Muscle of arm (tissue), 14 donors: ENCODE results near the gene ATG7. TPM values are rescaled to one million over a fixed set of nuclear protein-coding genes. Genes with fewer than 3 reads are reported as not detected.

Experiments
- DNase-seq: peaks from one replicate; pipeline ENCODE4 v3.0.0-alpha.2; 2013
- long read RNA-seq, 11 donors: transcript quantifications; one replicate each; lab custom pipeline, GENCODE V29; 2026
- polyA plus RNA-seq, 12 donors: library from polyadenylated mRNA; unstranded; fragments of 120-200 nt; gene quantifications; one replicate each; pipeline ENCODE4 v1.2.1, GENCODE V29; 2013; ENCODE audit not compliant: insufficient read length in 12 of 12

ATG7 gene, protein sequence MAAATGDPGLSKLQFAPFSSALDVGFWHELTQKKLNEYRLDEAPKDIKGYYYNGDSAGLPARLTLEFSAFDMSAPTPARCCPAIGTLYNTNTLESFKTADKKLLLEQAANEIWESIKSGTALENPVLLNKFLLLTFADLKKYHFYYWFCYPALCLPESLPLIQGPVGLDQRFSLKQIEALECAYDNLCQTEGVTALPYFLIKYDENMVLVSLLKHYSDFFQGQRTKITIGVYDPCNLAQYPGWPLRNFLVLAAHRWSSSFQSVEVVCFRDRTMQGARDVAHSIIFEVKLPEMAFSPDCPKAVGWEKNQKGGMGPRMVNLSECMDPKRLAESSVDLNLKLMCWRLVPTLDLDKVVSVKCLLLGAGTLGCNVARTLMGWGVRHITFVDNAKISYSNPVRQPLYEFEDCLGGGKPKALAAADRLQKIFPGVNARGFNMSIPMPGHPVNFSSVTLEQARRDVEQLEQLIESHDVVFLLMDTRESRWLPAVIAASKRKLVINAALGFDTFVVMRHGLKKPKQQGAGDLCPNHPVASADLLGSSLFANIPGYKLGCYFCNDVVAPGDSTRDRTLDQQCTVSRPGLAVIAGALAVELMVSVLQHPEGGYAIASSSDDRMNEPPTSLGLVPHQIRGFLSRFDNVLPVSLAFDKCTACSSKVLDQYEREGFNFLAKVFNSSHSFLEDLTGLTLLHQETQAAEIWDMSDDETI
- 10 to 100 TPM in 11 of 12 donors, not detected in 1; 11.9 to 18.8 (median 15.3) TPM for polyA plus RNA-seq
- long read RNA-seq, donor 1, partial matches to known transcripts: 0 of 1 reads
- long read RNA-seq, donor 1, other reads (novel, unspliced or antisense): 0 of 1 reads
- long read RNA-seq, donor 2, full-length matches to known transcripts: 4 of 38 reads
- long read RNA-seq, donor 2, partial matches to known transcripts: 27 of 38 reads
- long read RNA-seq, donor 2, other reads (novel, unspliced or antisense): 7 of 38 reads
- long read RNA-seq, donor 3: 0 reads
- long read RNA-seq, donor 4, full-length matches to known transcripts: 1 of 1 reads
- long read RNA-seq, donor 4, partial matches to known transcripts: 0 of 1 reads
- long read RNA-seq, donor 4, other reads (novel, unspliced or antisense): 0 of 1 reads
- long read RNA-seq, donor 5, full-length matches to known transcripts: 2 of 9 reads
- long read RNA-seq, donor 5, partial matches to known transcripts: 7 of 9 reads
- long read RNA-seq, donor 5, other reads (novel, unspliced or antisense): 0 of 9 reads
- long read RNA-seq, donor 6, full-length matches to known transcripts: 1 of 7 reads
- long read RNA-seq, donor 6, partial matches to known transcripts: 6 of 7 reads
- long read RNA-seq, donor 6, other reads (novel, unspliced or antisense): 0 of 7 reads
- long read RNA-seq, donor 7, partial matches to known transcripts: 0 of 1 reads
- long read RNA-seq, donor 7, other reads (novel, unspliced or antisense): 0 of 1 reads
- long read RNA-seq, donor 8, full-length matches to known transcripts: 3 of 8 reads
- long read RNA-seq, donor 8, partial matches to known transcripts: 5 of 8 reads
- long read RNA-seq, donor 8, other reads (novel, unspliced or antisense): 0 of 8 reads
- long read RNA-seq, donor 9, full-length matches to known transcripts: 2 of 2 reads
- long read RNA-seq, donor 9, partial matches to known transcripts: 0 of 2 reads
- long read RNA-seq, donor 9, other reads (novel, unspliced or antisense): 0 of 2 reads
- long read RNA-seq, donor 10: 0 reads
- long read RNA-seq, donor 11: 0 reads

DNA sequence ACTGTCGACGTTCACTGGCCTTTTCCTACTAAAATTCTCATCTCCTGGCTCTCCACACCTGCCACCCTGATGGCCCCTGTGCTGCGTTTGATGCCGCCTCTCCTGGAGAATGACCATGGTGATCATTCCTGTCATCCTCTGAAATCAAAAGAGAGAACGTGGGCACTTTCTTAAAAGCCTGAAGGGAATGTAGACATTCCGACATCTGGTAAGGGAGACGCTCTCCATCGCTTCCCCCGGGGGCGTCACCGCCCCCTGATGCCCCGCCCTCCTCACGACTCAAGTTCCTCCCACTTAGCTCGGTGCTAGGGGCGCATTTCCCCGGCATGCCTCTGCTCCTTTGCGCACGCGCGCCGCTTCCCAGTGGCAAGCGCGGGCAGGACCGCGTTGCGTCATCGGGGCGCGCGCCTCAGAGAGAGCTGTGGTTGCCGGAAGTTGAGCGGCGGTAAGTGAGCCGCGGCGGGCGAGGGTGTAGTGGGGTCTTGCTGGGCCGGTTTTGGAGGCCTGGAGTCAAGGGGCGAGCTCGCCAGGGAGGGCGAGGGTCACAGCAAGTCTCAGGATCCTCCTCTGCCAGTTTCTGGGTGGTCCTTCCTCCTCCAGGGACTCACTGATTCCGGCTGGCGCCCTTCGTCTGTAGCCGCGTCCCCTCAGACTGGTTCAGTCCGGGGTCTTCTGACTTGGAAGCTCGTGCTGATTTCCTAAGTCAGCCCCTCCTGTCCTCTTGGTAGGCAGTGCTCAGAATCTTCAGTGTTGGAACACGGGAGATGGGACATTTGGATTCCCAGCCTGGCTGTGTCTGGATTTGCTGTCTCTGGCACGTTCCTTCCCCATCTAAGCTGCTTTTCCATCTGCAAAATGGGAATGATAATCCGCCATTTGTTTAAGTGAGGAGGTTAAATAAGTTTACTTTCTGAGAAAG, at the start of gene ATG7:
TSS of gene ATG7 (plus strand) at position 412 of the 919 bp plus-strand sequence. CDS start 26,299 bp downstream, outside the sequence.
- peak; percentile 97 for DNase-seq

DNA sequence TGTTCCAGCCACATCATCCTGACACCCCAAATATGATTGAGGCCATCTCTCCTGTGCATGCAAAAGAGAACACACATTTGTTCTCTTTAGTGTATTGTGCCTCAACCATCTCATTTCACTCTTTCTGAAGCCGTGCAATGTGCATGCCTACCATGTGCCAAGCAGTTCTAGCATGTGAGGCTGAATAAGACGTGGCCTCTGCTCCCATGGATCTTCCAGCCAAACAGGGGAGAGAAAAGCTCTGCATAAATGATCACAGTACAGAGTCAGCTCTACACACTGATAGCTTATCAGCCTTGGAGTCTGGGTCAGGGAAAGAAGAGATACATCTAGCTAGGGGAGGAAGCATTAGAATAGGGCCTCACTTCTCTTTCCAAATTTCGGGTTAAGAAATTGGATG, 48.2 kb upstream of the ATG7 start:
- DNase-seq: no peak

DNA sequence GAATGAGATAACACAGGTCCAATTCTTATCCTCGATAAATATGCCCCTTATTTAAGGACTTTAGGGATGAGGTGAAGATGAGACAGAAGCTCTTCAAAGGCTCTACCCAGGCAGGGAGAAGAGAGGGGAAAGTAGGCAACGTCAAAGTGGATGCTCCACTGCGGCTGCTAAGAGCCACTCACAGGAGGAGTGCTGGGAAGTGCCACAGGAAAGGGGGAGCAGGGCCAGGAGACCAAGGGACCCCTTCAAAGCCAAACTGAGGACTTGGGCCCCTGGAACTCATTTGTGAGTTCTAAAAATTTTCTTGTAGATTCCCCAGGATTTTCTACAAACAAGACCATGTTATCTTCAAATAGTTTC, 47.3 kb upstream of the ATG7 start:
- no peak for DNase-seq

- DNase-seq: no peak
Observed at GRCh38 chr3:11226042-11226370, 46.2 kb upstream of the ATG7 start.

DNA sequence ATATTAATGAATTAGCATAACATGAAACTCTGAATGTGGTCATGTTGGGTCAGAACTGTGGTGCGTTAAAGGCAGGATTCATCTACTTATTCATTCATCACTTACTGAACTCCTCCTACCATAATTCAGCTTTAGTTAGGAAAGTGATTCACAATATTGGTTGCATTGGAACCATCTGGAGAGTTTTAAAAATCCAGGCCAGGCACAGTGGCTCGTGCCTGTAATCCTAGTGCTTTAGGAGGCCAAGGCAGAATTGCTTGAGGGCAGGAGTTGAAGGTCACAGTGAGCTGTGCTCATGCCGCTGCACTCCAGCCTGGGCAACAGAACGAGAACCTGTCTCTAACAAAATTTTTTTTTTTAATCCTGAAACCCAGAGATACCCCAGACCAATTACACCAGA, 44.2 kb upstream of the ATG7 start:
- no peak for DNase-seq

GRCh38 chr3:11230125-11230524, 42.1 kb upstream of the ATG7 start:
- no peak for DNase-seq

- DNase-seq: no peak
Observed at GRCh38 chr3:11230832-11231231, 41.4 kb upstream of the ATG7 start.

GRCh38 chr3:11235385-11235784, 36.8 kb upstream of the ATG7 start:
- no peak for DNase-seq

DNA sequence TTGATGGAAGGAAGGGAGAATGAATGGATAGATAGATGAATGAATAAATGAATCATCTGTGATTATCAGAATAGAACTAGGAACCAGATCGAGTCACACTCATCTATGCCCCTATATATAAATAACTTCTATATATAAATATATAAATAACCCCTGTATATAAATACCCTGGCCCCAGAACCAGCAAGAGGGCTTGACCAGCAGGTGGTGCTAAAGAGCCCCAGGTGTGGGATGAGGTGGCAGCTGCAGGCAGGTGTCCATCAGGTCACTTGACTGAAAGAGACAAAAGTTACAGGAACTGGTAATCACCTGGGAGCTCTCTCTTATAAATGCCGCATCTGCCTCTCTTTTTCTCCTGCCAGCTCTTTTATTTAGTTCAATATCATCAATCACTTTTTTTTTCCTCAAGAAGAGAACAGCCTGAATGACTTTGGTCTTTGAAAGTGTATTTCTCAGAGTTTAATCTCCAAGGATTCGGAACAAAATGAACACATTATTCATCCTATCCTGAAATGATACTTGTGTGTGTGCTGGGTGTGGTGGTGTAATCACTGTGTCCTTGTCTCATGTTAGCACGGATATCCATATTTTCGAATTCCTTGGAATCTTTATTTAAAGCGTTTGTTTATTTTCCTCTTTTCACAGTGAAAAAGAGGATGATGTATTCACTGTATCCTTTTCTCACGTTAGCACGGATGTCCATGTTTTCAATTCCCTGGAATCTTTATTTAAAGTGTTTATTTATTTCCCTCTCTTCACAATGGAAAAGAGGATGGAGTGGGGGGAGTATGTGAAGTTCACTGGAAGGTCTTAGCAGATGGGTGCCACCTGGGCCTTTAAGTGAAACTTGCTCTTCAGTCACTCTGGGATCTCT, 35.4 kb upstream of the ATG7 start:
- DNase-seq: no peak

- no peak for DNase-seq
Observed at GRCh38 chr3:11238060-11238459, 34.1 kb upstream of the ATG7 start.

DNA sequence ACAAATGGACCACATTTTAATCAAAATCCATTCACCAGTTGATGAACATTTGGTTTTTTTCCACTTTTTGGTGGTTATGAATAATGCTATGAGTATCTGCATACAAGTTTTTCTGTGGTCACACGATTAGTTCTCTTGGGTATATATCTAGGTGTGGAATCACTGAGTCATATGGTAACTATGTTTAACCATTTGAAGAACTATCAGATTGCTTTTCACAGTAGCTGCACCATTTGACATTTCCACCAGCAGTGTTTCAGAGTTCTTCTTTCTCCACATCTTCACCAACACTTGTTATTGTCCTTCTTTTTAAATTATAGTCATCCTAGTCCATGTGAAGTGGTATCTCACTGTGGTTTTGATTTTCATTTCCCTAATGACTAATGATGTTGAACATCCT, 33.3 kb upstream of the ATG7 start:
- no peak for DNase-seq

- DNase-seq: no peak
Observed at GRCh38 chr3:11239796-11240195, 32.4 kb upstream of the ATG7 start.

- no peak for DNase-seq
Observed at GRCh38 chr3:11240496-11240895, 31.7 kb upstream of the ATG7 start.

GRCh38 chr3:11244121-11244677, 28.0 kb upstream of the ATG7 start:
- DNase-seq: no peak

DNA sequence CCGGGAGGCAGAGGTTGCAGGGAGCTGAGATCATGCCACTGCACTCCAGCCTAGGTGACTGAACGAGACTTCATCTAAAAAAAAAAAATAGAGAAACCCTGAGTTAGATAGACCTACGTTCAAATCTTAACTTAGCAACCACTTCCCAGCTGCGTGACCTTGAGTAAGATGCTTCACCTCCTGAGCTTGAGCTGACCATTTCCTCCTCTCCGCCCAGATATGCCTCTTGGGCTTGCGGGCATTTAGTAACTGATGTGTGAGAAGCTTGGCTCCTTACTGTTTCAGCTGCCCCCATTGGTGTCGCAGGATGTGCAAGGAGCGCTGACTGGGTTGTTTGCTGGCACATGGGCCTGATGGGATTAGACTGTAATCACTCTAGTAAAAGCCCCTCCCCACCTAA, 26.9 kb upstream of the ATG7 start:
- no peak for DNase-seq

DNA sequence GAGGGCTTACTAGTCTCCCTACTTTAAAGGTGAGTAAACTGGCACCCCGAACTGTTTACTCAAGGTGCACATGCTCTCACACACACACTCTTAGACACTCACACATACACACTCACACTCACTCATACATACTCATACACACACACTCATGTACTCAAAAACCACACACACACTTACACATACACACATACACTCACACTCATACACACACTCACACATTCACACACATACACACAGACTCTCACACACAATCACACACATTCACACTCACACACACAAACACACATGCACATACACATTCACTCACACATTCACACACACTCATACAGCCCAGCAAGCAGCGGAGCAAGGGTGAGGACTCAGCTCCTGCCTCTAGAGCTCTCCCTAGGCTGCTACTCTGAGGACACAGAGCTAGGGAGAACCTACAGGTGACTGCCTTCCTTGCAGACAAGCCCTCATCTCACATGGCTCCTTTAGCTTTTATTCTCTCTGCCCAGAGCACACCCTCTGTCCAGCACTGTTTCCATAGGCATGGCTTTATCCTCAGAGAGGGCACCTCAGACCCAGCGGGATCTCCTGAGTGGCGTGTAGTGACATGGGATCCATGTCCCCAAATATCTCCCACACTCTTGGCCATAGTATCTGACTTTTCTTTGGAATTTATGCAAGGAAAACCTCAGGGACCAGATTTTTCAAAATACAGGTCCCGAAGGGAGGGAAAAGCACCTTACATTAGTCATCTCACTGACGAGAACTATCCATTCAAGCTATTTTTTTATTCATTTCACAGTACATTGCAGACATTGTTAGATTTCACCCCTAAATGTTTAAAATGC, 26.2 kb upstream of the ATG7 start:
- no peak for DNase-seq

DNA sequence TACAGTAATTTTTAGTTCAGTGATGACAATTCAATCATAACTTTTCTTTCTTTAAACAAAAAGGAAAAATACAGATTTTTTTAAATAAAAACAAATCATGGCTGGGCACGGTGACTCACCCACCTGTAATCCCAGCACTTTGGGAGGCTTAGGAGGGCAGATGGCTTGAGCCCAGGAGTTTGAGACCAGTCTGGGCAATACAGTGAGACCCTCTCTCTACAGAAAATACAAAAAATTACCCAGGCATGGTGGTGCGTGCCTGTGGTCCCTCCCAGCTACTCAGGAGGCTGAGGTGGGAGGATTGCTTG, 25.6 kb upstream of the ATG7 start:
- no peak for DNase-seq

GRCh38 chr3:11247362-11247761, 24.8 kb upstream of the ATG7 start:
- DNase-seq: no peak
